Endothelial cell of umbilical vein (primary cell): ENCODE results near the gene PPP1R26. TPM values are rescaled to one million over a fixed set of nuclear protein-coding genes. Genes with fewer than 3 reads are reported as not detected.

Experiments
- BruUV-seq: library from RNA; stranded (reverse); fragments of 400-500 nt; replicated peaks from 2 replicates; lab custom pipeline; 2021; lab: Mats Ljungman, UMichigan
- CTCF ChIA-PET: fragments of 300-600, 350-600 bp; sonication (Branson Sonifier 250); formaldehyde crosslinking; loops from one replicate; lab custom pipeline; 2021; ENCODE audit warnings: antibody characterized with exemption, inconsistent platforms; lab: Charles Lee
- POLR2A ChIA-PET: fragments of 300-600, 350-600 bp; sonication (Branson Sonifier 250); formaldehyde crosslinking; loops from one replicate; lab custom pipeline; 2021; ENCODE audit warnings: antibody characterized with exemption, inconsistent platforms; lab: Charles Lee
- DNase-seq: peaks from one replicate; pipeline ENCODE4 v3.0.0-alpha.2; 2011; ENCODE audit warnings: low read depth, low spot score
- FAIRE-seq: peaks from 2 replicates; lab custom pipeline; 2011; peaks lifted over from hg19 to GRCh38; lab: Jason Lieb, UNC
- H2AFZ ChIP-seq: 2 replicates; pipeline ENCODE4 v1.6.0; 2012; ENCODE audit warnings: low read depth, low read length, control low read depth, inconsistent platforms
- H3K27ac ChIP-seq: 2 replicates; pipeline ENCODE4 v1.5.1; 2011; ENCODE audit warnings: low read depth, mild to moderate bottlenecking, control low read depth, low read length, moderate library complexity; ENCODE audit not compliant: insufficient read depth
- H3K27me3 ChIP-seq, 2 experiments: 2 replicates each; pipeline versions ENCODE4 v1.6.0 to v1.6.1; 2011; ENCODE audit warnings: low read length in 2 of 2, mixed read lengths in 1 of 2; ENCODE audit not compliant: control insufficient read depth in 2 of 2, insufficient read depth in 2 of 2
- H3K36me3 ChIP-seq, 2 experiments: 2 replicates in 1 of 2; 3 replicates in 1 of 2; pipeline ENCODE4 v1.5.1; 2011; ENCODE audit warnings: low read length in 2 of 2, mild to moderate bottlenecking in 1 of 2, moderate library complexity in 1 of 2; ENCODE audit not compliant: control insufficient read depth in 2 of 2, insufficient read depth in 2 of 2; ENCODE audit errors: extremely low read depth in 1 of 2
- H3K4me1 ChIP-seq: 3 replicates; pipeline ENCODE4 v1.5.1; 2011; ENCODE audit warnings: mild to moderate bottlenecking, low read length; ENCODE audit not compliant: control insufficient read depth, insufficient read depth; ENCODE audit errors: extremely low read depth
- H3K4me2 ChIP-seq: 2 replicates; pipeline ENCODE4 v1.6.1; 2011; ENCODE audit warnings: low read length, control low read depth, mixed read lengths; ENCODE audit not compliant: insufficient read depth
- H3K4me3 ChIP-seq, 3 experiments: fragments of 200-600 bp in 1 of 3; sonication (generic), shearing (Covaris generic) in 1 of 3; replicated peaks in 1 of 3; 2 replicates each; pipeline ENCODE4 v1.5.1; 2011 to 2016; ENCODE audit warnings: control low read depth in 3 of 3, low read length in 3 of 3, mild to moderate bottlenecking in 2 of 3, inconsistent platforms in 1 of 3, low read depth in 1 of 3, moderate library complexity in 1 of 3; ENCODE audit not compliant: insufficient read depth in 1 of 3
- H3K79me2 ChIP-seq: 2 replicates; pipeline ENCODE4 v1.6.0; 2012; ENCODE audit warnings: low read length, inconsistent platforms; ENCODE audit not compliant: control insufficient read depth, insufficient read depth
- H3K9ac ChIP-seq: replicated peaks from 2 replicates; pipeline ENCODE3; 2011; ENCODE audit warnings: low read length, control low read depth; ENCODE audit not compliant: insufficient read depth; ENCODE audit errors: extremely low read depth
- H3K9me1 ChIP-seq: replicated peaks from 3 replicates; pipeline ENCODE4 v1.6.0; 2011; ENCODE audit warnings: mild to moderate bottlenecking, low read length; ENCODE audit not compliant: control insufficient read depth, insufficient read depth; ENCODE audit errors: extremely low read depth
- H3K9me3 ChIP-seq: replicated peaks from 2 replicates; pipeline ENCODE4 v1.5.1; 2012; ENCODE audit warnings: low read length, inconsistent platforms; ENCODE audit not compliant: control insufficient read depth, insufficient read depth
- H4K20me1 ChIP-seq: replicated peaks from 2 replicates; pipeline ENCODE3; 2011; ENCODE audit warnings: mild to moderate bottlenecking, low read length; ENCODE audit not compliant: control insufficient read depth, insufficient read depth; ENCODE audit errors: extremely low read depth
- CTCF ChIP-seq, 2 donors: IDR thresholded peaks; 1 replicate in 1 of 2; 2 replicates in 1 of 2; pipeline ENCODE4 v1.5.1; 2011; ENCODE audit warnings: low read length in 2 of 2, mild to moderate bottlenecking in 2 of 2, moderate library complexity in 2 of 2, control low read depth in 1 of 2, inconsistent platforms in 1 of 2, low read depth in 1 of 2; ENCODE audit not compliant: insufficient read depth in 1 of 2; ENCODE audit errors: extremely low read depth in 1 of 2
- EZH2 ChIP-seq: IDR thresholded peaks from 2 replicates; pipeline ENCODE4 v1.6.1; 2012; ENCODE audit warnings: borderline replicate concordance, low read depth, mild to moderate bottlenecking, moderate library complexity, low read length, inconsistent platforms; ENCODE audit not compliant: severe bottlenecking
- JUN ChIP-seq: IDR thresholded peaks from 2 replicates; pipeline ENCODE4 v1.6.1; 2011; ENCODE audit warnings: borderline replicate concordance, low read depth; ENCODE audit not compliant: insufficient read length, insufficient read depth
- MAX ChIP-seq: IDR thresholded peaks from 2 replicates; pipeline ENCODE4 v1.6.1; 2011; ENCODE audit not compliant: insufficient read depth, insufficient read length
- POLR2A ChIP-seq: IDR thresholded peaks from 2 replicates; pipeline ENCODE4 v1.6.1; 2012; ENCODE audit warnings: low read depth, mild to moderate bottlenecking, control low read depth, low read length
- POLR2AphosphoS5 ChIP-seq: IDR thresholded peaks from 2 replicates; pipeline ENCODE4 v1.6.1; 2012; ENCODE audit warnings: low read depth, mild to moderate bottlenecking, control low read depth, low read length, moderate library complexity; ENCODE audit not compliant: insufficient read depth
- dilution Hi-C: fragments of 300-500 bp; cut with MboI; formaldehyde crosslinking; loops from one replicate; pipeline ENCODE4 v1.15.0; 2019; ENCODE audit warnings: low sequenced_read_pairs; ENCODE audit not compliant: extremely low pct_ligation_motif_present
- intact Hi-C: fragments of 100-400 bp; cut with micrococcal nuclease; formaldehyde crosslinking; loops from one replicate; pipeline ENCODE4 v1.10.0; 2022
- polyA plus RNA-seq, 4 experiments: library from polyadenylated mRNA; depleted of rRNA in 3 of 4; stranded (reverse) in 3 of 4; unstranded in 1 of 4; fragments of >200 nt; gene quantifications; 2 replicates each; pipeline versions ENCODE4 v1.2.1 to v1.2.3, GENCODE V29; 2011 to 2012; ENCODE audit warnings: missing spikeins in 1 of 4
- total RNA-seq: library from RNA; stranded (reverse); gene quantifications from 2 replicates; pipeline ENCODE4 v1.2.3, GENCODE V29; 2021

Gene PPP1R26
- total and polyA plus RNA-seq, 2 donors (not counting 3 experiments of a cell fraction or from before 2014, with no cell fraction given), result 5.9 to 16.9 TPM

- Histone ChIP-seq H3K4me1 (no peaks in the 10 kb centered on the region), H3K9me1 (no peaks in the 10 kb centered on the region), H3K9me3 (no peaks in the 10 kb centered on the region), H3K4me3 (no peak overlapping the region), H3K9ac (no peak overlapping the region), H3K4me2 (no peak overlapping the region), H4K20me1 (no peaks in the 10 kb centered on the region), H3K79me2 (no peaks in the 10 kb centered on the region), H2AFZ (no peak overlapping the region), H3K27ac (no peak overlapping the region), H3K36me3 (no peaks in the 10 kb centered on the region), H3K27me3 (peaks cover 0 to 2% of the 10 kb centered on the region in 2 experiments)
- no peak for DNase-seq
- dilution Hi-C loops (no loop called here), intact Hi-C loops (no loop called here)
- ChIA-PET CTCF (no interaction called here), POLR2A (interaction anchor here (0.8 kb wide), 1 partner anchor 10 kb away, joined by 3 read pairs; no protein-coding TSS in a partner anchor)
- FAIRE-seq, result no peak
- no peak for TF ChIP-seq EZH2
- no peak for TF ChIP-seq MAX
- no peak for TF ChIP-seq CTCF (IDR thresholded peaks at IDR 0.05; ENCODE audit: extremely low read depth in 1 of 2, insufficient read depth in 1 of 2, low read depth in 1 of 2, low read length in 2 of 2)
- no peak for TF ChIP-seq POLR2AphosphoS5
- TF ChIP-seq JUN, result no peak
- TF ChIP-seq POLR2A, result no peak
- no TSS peak for BruUV-seq
Measured at GRCh38 chr9:135455401-135456030, 24.1 kb upstream of the PPP1R26 start.
